Uterus (tissue), 4 donors: ENCODE measurements around the gene TBCE. TPM values are rescaled to one million over a fixed set of nuclear protein-coding genes. Genes with fewer than 3 reads are reported as not detected.

ENCODE experiments used
- DNase-seq, 2 donors: peaks; one replicate each; pipeline ENCODE4 v3.0.0-alpha.2; 2019 to 2020
- H3K27ac ChIP-seq, 2 donors: fragments of 200-600 bp; sonication (generic); 1 replicate in 1 of 2; 2 replicates in 1 of 2; pipeline ENCODE4 v1.5.1; 2016 to 2018
- H3K27me3 ChIP-seq, 2 donors: fragments of 200-600 bp; sonication (generic); one replicate each; pipeline ENCODE4 v1.5.1; 2018 to 2019; ENCODE audit warnings: control low read depth in 1 of 2
- H3K36me3 ChIP-seq, 2 donors: fragments of 200-600 bp; sonication (generic); one replicate each; pipeline ENCODE4 v1.5.1; 2019; ENCODE audit warnings: control low read depth in 1 of 2
- H3K4me1 ChIP-seq, 2 donors: fragments of 200-600 bp; sonication (generic); one replicate each; pipeline ENCODE4 v1.5.1; 2018 to 2019; ENCODE audit warnings: control low read depth in 1 of 2
- H3K4me3 ChIP-seq, 2 donors: fragments of 200-600 bp; sonication (generic); 1 replicate in 1 of 2; 2 replicates in 1 of 2; pipeline ENCODE4 v1.5.1; 2018 to 2019; ENCODE audit warnings: mild to moderate bottlenecking in 1 of 2
- H3K9me3 ChIP-seq, 2 donors: fragments of 200-600 bp; sonication (generic); one replicate each; pipeline ENCODE4 v1.5.1; 2019; ENCODE audit warnings: control low read depth in 1 of 2
- CTCF ChIP-seq, 4 experiments: fragments of 200-600 bp in 2 of 4; fragments of 450-650 bp in 2 of 4; sonication (generic) in 2 of 4; IDR thresholded peaks; one replicate each; pipeline ENCODE4 v1.5.1; 2016 to 2019; ENCODE audit warnings: antibody characterized with exemption in 4 of 4, mild to moderate bottlenecking in 2 of 4, moderate library complexity in 1 of 4
- POLR2A ChIP-seq, 2 donors: fragments of 450-650 bp; IDR thresholded peaks; one replicate each; pipeline ENCODE4 v1.6.1; 2016; ENCODE audit warnings: antibody characterized with exemption in 2 of 2, mild to moderate bottlenecking in 1 of 2, moderate library complexity in 1 of 2
- intact Hi-C: fragments of 100-400 bp; cut with DNase I; formaldehyde crosslinking; loops from one replicate; pipeline ENCODE4 v1.15.1; 2023; ENCODE audit warnings: low total_unique reads
- total RNA-seq, 4 donors: library from RNA; depleted of rRNA in 3 of 4; stranded (reverse); fragments of >200 nt in 3 of 4; gene quantifications; one replicate each; pipeline versions ENCODE4 v1.1.0 to v1.2.4, GENCODE V29; 2014 to 2023
- donor health status: DM: yes; HTN: yes; CAD: no.

The TBCE gene
- total RNA-seq, 4 donors from 2014 or later, result 9.7 to 34.5 (median 19.6) TPM

- no peak for DNase-seq
- intact Hi-C loops, result no loop called here
- Histone ChIP-seq H3K4me1 (no peaks in the 10 kb centered on the region), H3K27me3 (no peaks in the 10 kb centered on the region), H3K36me3 (no peaks in the 10 kb centered on the region), H3K9me3 (no peaks in the 10 kb centered on the region), H3K4me3 (no peak overlapping the region), H3K27ac (no peak overlapping the region)
- no peak for TF ChIP-seq CTCF (IDR thresholded peaks at IDR 0.05)
- no peak for TF ChIP-seq POLR2A (IDR thresholded peaks at IDR 0.05)
These were observed 24.6 kb downstream of the TBCE start for GRCh38 chr1:235391874-235392273.

- intact Hi-C loops, result no loop called here
- no peak for TF ChIP-seq POLR2A (IDR thresholded peaks at IDR 0.05)
- TF ChIP-seq CTCF (IDR thresholded peaks at IDR 0.05), result no peak
- no peaks in the 10 kb centered on the region for H3K36me3 ChIP-seq
These were observed 30.5 kb downstream of the TBCE start for GRCh38 chr1:235397733-235398132.

GRCh38 chr1:235399661-235400060 lies 32.4 kb downstream of the TBCE start:
- intact Hi-C loops, result no loop called here
- no peaks in the 10 kb centered on the region for H3K27me3 ChIP-seq
- no peak for DNase-seq
- H3K9me3 ChIP-seq, result no peaks in the 10 kb centered on the region
- H3K4me1 ChIP-seq, result no peaks in the 10 kb centered on the region
- H3K4me3 ChIP-seq, result no peak overlapping the region
- TF ChIP-seq POLR2A (IDR thresholded peaks at IDR 0.05) (no peak), CTCF (IDR thresholded peaks at IDR 0.05) (no peak)
- H3K27ac ChIP-seq, result no peak overlapping the region
- H3K36me3 ChIP-seq, result no peaks in the 10 kb centered on the region

More at GRCh38 chr1:235397733-235398132, 30.5 kb downstream of the TBCE start:
- Histone ChIP-seq H3K4me3 (no peak overlapping the region), H3K9me3 (no peaks in the 10 kb centered on the region), H3K27me3 (no peaks in the 10 kb centered on the region), H3K4me1 (no peaks in the 10 kb centered on the region), H3K27ac (no peak overlapping the region)
- DNase-seq, result no peak

GRCh38 chr1:235401251-235401650 lies 34.0 kb downstream of the TBCE start:
- intact Hi-C loops, result no loop called here
- TF ChIP-seq POLR2A (IDR thresholded peaks at IDR 0.05) (no peak), CTCF (IDR thresholded peaks at IDR 0.05) (no peak)
- no peaks in the 10 kb centered on the region for H3K4me1 ChIP-seq
- no peaks in the 10 kb centered on the region for H3K27me3 ChIP-seq
- no peaks in the 10 kb centered on the region for H3K9me3 ChIP-seq
- H3K27ac ChIP-seq, result no peak overlapping the region
- no peaks in the 10 kb centered on the region for H3K36me3 ChIP-seq
- no peak for DNase-seq
- H3K4me3 ChIP-seq, result no peak overlapping the region

GRCh38 chr1:235402457-235403200 lies 35.4 kb downstream of the TBCE start:
- Histone ChIP-seq H3K36me3 (no peaks in the 10 kb centered on the region), H3K4me3 (no peak overlapping the region), H3K9me3 (no peaks in the 10 kb centered on the region), H3K27me3 (no peaks in the 10 kb centered on the region), H3K4me1 (no peaks in the 10 kb centered on the region), H3K27ac (no peak overlapping the region)
- TF ChIP-seq CTCF (IDR thresholded peaks at IDR 0.05) (no peak), POLR2A (IDR thresholded peaks at IDR 0.05) (no peak)
- intact Hi-C loops, result no loop called here
- DNase-seq, result no peak
